HG03196 (cell line): Measurements from ENCODE around the gene VPS8.
A peak's percentile ranks its signal among the peaks of the same experiment; 100 is the strongest.

ENCODE experiments used
- ATAC-seq: cut with Tn5 transposase; IDR thresholded peaks from one replicate; pipeline ENCODE4 v1.9.1; 2021; ENCODE audit not compliant: unreplicated experiment

VPS8 gene

DNA sequence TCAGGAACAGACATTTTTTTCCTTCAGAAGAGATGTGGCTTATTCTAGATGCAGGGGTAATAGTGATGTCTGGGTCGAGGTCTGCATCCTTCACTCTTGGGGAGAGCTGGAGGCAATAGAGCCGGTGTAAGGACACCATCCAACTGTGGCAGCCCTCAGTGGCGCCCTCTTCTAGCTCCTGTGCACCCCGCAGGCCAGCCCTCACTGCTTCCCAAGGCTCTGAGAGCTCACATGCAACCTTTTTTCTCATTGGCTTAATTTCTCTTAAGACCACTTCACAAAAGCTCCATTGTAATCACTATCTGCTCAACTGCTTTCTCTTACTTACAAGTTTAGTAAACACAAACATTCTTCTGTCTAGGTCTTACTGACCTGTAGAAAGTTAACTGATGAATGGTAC lies 3.9 kb upstream of the VPS8 start:
- no peak for ATAC-seq

DNA sequence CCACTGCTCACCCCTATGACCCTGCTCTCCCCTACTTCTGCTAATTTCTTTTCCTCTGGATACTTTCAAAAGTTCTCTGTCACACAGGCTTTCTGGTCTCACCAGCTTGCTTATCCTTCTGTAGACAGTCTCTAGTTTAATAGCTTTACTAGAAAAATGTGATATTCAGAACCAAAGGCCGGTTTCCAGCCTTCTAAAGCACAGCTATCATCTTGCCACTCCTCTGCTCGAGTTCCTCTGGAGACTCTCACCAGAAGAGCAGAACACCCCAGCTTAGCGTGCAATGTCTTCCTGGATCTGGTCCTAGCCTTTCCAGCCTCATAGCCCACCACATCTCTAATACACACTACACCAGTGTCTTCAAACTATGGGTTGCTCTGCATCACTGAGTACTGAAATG lies 1.8 kb upstream of the VPS8 start:
- no peak for ATAC-seq

DNA sequence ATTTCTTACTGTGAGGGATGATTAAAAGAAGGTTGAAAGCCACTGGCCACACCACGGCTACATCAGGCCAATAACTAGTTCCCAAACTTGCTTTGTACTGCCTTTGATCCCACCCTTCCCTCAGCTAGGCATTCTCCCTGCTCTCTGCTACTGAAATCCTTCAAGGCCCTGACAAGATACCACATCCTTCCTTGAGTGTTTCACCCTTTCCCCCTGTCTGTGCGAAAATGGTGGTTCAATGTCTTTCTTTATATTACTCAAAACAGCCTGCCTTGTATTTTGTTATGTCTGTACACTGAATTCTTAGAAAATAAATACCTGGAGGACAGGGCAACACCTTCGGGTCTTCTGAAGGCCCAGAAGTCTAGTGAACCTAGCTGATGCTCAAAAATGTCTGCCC lies 932 bp upstream of the VPS8 start:
- ATAC-seq = no peak

DNA sequence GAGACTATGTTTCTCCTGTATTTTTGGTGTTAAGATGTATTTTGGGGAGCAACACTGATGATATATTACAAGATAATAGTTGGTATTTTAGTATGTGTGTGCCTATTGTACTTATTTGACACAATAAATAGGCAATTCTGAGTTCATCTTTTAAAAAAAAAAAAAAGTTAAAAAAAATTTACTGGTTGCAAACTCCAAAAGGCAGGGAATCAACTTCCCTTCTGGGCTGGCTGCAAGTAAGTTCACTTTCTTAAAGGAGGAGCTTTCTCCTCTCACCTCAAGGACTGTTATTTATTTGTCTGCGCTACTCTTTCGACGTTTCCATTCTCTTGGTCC lies 335 bp upstream of the VPS8 start:
- ATAC-seq = no peak

DNA sequence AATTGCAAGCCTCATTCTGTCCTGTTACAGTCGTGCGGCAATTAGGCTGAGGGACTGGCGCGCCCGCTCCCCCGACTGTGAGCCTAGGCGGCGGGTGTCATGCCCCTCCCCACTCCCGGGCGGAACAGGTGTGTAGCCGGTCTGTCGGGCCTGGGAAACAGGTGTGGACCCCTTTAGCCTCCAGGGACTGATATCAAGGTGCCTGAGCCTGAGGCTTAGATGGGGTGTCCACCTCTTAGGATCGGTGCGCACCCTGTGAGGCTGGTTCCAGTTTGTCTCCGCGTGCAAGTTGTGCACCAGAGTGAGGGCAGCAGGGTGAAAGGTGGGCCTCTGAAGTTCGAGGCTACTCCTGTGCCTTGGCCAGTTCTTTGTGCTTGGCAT lies 686 bp downstream of the VPS8 start:
- peak; percentile 15 for ATAC-seq

DNA sequence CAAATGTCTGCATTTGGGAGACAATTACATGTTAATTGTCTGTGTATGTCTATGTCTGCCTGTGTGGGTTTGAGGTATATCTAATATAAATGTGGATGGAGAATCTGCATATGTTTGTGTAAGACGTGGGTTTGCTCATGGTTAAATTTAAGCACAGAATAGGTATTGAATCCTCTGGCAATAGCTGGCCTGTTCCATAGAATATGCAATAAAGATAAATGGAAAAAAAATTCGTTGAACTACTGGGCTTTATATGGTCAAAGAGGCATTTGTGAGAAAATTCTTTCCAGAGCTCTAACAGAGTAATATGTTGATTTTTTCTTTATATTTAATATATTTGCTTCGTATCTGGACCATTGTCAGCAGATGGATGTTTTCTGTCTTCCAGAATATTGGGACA lies 1.4 kb downstream of the VPS8 start:
- no peak for ATAC-seq

DNA sequence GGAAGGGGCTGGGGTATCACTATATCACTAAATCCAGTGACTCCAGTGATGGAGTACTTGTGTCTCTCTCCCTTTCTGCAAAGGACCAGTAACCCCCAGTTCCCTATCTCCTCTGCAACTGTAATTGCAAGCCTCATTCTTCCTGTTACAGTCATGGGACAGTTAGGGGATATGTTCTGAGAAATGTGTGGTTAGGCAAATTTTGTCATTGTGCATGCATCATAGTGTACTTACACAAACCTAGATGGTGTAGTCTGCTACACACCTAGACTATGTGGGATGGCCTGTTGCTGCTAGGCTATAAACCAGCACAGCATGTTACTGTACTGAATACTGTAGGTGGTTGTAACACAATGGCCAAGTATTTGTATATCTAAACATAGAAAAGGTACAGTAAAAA lies 2.2 kb downstream of the VPS8 start:
- ATAC-seq = no peak

DNA sequence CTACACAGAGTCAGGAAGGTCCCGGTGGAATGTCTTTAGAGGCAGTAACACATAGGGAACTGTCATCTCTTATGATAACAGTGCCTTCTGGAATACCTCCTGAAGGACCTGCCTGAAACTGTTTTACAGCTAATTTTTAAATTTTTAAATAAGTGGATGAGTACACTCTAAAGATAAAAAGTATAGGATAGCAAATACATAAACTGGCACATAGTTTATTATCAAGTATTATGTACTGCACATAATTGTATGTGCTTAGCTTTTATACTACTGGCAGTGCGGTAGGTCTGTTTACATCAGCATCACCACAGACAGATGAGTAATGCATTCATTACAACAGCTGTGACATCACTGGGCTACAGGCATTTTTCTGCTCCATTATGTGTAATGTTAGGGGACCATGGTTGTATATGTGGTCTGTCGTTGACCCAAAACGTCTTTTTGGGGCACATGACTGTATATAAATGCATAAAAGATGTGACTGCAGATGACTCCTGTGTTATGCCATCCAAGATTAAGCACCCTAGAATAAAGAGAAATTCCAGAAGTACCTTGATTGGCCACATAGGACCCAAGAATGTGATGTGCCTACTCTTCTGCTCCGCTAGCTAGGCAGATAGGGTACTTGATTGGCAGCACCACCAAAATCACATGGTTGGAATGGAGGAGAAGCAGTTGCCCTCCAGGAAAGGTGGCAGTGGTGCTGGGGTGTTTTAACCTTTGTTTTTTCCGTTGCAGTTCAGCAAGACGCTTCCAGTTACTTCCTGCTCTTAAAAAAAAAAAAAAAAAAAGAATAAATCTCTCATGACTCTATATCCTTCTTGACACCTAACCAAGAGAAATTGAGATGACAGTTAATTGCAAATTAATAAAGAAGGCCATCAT lies 3.3 kb downstream of the VPS8 start:
- no peak for ATAC-seq

DNA sequence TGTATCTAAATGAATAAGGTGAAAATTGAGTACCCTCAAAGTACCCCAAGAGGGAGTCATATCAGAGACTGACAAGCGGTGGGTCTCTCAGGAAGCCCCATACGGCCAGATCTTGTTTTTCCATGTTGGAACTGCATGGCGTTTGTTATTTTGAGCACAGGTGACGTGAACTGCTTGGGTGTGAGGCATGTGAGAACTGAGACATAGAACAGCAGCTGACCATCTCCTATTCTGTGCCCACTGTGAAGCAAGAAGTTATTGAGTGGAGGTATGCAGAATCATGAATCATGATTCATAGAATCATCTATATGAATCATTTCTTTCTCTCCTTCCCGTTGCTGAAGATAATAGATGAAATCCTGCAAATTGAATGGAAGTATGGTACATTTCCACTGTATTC lies 4.6 kb downstream of the VPS8 start:
- no peak for ATAC-seq

DNA sequence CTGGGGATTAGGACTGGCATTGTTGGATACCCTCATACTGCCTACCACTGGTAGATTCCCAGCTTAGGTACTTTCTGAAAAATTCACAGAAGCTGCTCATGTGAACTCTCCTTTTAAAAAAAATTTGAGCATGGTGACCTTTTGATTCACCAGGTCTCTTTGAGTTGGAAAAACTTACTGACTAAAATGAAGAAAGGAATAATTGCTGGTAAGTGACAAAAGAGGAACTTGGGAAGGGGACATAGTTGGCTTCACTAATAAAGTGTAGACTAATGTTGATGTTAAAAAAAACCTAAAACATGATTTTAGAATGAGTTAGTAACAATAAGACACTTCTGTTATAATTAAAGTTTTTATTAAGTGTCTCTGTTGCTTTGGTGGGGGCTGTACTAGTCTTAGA lies 8.6 kb downstream of the VPS8 start:
- ATAC-seq = no peak

DNA sequence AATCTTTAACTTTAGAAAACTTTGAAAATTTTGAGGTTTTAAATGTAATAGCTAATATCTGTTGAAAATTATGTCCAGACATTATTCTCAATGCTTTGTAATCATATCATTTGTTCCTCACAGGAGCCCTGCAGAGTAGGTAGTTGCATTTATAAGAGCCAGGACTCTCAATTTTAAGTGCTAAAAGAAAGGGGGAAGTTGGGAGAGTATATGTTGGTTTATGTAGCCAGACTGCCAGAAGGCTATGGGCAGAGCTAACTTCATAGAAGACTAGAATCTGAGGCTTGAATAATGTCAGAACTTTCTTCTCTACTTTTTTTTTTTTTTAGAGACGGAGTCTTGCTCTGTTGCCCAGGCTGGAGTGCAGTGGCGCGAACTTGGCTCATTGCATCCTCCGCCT lies 9.1 kb downstream of the VPS8 start:
- ATAC-seq = no peak

DNA sequence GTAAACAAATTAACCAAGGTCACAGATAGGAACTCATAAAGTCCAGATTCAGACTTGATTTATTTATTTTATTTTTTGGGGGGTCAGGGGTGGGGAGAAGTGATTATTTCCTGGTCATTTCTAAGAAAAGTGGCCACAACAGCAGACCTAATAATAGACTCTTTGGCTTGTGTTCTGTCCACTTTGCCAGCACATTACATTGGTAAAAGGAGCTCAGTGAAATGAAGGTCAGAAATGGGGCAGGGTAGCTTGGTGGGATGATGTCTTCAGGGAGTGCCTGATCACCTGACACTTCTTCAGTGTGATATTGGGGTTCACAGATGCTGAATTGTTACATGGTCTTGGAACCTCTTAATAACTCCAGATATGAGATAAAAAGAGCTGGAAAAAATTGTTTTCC lies 10.1 kb downstream of the VPS8 start:
- no peak for ATAC-seq

DNA sequence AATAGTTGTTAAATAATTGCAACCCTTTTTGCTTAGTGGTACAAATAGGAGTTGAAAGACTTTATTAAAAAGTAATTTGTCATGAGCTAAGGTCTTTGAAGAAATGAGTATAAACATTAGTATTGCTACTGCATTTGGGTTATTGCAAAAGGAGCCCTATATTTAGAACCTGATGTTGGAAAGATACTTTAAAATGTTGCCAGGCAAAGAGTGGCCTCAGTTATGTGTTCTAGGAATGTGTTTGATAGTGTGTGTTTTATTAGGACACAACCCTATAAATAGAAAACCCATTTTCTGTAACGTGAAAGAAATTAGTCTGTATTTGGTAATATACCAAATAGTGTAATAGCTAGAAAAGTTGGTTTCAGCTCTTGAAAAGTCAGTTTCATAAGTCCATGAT lies 10.7 kb downstream of the VPS8 start:
- ATAC-seq = no peak

DNA sequence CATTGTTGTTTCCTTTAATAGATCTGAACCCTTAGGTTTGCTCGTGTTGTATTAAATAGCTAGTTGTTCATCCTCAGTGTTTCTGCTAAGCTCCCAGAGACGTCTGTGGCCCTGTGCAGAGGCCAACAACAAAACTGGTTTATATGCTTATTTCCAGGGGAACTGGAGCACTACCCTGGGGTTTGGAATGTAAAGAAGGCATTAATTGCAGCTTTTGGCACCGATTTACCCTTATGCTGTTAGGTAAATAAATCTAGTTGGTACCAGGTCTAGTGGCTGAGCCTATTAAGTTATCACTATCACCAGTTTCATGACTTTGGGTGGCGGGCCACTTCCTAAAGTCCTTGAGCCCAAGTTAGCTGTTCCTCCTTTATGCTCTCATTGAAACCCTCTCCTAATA lies 12.0 kb downstream of the VPS8 start:
- ATAC-seq = no peak

DNA sequence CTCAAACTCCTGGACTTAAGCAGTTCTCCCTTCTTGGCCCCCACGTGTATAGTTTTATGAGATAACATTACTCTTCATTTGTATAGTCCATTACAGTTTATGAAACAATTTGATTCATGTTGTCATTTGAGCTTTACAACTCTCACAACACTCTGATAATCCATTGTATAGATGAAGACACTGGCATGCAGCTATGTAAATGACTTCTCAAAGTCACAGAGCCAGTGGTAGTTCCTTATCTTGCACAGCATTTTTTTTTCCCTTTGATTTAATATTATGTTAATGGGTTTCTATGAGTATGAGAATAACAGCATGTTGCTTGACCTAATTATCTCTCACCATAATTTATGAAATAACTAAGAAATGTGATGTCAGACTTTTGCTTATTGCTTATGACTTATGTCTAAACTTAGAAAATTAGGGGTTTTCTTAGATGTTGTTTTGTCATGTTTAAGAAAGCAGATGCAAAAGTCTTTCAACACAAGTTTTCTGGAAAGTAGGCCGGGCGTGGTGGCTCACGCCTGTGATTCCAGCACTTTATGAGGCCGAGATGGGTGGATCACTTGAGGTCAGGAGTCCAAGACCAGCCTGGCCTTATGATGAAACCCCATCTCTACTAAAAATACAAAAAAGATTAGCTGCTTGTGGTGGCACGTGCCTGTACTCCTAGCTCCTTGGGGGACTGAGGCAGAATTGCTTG lies 13.3 kb downstream of the VPS8 start:
- no peak for ATAC-seq

DNA sequence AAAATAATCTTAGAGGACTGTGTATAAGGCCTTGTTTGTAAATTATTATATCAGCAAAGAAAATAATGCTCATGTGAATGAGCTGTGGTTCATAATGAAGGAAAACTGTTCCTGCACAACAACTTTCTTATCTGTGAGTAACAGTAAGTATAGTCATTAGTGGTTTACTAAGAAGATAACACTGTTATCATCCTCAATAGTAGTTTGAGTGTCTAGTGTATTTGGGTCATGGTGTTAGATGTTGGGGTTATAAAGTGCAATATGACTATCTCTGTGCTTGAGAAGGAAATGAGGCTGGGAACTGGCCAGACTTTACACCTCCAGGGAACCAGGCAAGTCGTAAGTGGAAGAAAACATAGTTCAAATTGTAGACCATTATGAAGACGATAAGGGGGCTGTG lies 15.6 kb downstream of the VPS8 start:
- no peak for ATAC-seq

DNA sequence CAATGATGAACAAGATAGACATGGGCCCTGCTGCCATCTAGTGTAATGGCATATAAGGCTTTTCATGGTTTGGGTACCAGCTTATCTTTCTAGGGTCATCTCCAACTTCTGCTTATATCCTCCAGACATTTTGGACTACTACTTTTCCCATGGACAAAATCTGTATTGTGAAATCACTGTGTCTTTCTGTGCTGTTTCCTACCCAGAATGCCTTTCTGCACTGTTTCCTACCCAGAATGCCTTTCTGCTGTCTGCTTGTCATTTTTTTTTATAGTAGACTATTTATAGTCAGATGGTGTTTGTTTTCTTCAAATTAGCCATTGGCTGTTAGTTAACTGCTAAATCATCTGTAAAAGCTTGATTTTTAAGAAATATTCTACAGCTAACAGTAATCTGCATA lies 20.1 kb downstream of the VPS8 start:
- ATAC-seq = no peak

DNA sequence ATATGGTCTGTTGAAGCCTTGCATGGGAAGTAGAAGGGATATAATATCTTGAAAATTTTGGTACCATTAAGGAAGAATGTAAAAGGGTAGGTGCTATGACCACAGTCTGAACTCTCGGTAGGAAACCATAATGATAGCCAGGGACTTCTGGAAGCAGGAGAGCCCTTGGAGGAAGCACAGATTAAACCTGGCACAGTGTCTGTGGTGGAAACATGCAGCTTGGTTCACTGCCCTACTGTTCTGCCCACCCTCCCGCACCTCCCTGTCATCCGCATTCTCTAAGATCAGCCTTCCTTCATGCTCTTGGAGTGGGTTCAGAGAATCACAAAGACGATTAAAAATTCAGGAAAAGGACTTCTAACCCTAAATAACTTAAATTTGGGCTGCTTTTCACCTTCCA lies 20.9 kb downstream of the VPS8 start:
- no peak for ATAC-seq

DNA sequence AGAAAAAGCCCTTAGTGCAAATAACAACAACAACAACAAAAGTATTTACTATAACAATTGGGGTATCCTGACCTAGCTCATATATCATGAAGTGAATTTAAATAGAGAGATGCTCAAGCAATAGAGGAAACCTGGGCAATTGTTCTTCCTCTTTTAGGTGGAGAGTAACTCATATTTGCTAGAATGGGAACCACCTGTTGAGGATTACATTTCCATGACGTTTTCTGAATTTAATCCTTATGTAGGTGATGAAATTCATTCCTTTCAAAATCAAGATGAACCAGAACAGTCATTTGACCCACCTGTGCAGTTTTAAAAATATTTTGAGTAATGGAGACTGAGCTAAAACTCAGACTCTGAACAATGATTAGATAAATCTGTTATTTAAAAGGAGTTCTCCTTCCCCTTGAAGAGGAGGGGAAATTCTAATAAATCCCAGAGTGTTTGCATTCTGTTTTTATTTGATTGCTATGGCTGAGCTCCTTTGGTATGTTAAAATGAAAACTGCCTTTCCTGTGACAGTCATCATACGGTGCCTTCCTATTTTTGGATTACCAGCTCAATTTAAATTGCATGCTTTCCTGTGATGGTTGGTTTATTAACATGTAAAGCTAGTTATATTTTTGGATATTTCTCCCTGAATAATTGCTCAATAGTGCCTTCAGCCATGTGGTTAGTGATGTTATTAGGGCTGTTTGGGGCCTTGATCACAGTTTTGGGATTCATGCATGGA lies 24.3 kb downstream of the VPS8 start:
- no peak for ATAC-seq

DNA sequence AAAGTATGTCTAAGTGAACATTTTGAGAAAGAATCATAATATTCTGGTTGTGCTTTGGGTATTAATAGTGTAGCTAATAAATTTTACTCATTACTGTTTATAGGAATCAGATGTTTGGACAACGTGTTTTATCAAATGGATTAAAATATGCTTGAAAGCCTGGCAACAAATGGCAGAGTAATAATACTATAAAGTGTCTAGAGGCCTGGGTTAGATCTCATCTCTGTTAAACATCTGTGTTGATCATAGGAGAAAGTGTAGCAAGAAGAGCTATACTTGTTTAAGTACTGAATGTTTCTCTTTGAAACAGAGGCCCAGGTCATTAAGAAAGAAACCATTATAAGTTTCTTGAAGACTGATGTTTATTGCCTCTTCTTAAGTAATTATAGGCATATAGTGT lies 30.5 kb downstream of the VPS8 start:
- ATAC-seq = no peak

DNA sequence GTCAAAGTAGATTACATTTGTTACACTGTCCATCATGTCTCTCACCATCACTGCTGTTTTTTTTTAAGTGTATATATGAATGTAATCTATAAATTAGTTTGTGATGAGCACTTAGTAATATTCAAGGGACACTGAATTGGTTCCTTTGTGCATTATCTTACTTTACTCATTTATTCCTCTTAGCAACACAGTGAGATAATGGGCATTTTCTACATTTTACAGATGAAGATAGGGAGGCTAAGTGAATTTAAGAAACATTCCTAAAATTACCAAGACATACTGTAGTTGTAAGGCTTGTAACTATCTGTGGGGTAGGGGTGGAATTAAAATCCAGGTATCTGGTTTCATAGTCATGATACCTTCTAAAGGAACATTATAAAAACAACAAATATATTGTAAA lies 33.9 kb downstream of the VPS8 start:
- ATAC-seq = no peak

DNA sequence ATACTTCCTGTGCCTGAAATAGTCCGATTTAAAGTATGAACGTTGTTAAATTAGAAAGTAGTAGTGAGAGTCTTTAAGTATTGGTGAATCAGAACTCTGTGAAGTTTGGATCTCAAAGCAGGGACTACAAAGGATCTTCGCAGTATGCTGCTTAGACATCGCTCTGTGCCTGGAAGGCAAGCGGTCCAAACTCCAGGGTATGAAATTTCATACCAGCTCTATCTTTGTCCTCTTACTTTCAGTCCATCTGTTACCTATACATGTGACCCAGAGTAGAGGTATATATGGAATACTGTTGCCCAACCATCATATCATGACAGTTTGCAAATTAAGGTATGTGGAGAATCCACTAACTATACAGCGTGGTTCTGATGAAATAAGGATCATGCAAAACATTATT lies 34.5 kb downstream of the VPS8 start:
- no peak for ATAC-seq
